ENCODE measurements around the gene NLRP9.

Gene NLRP9

GRCh38 chr19:55676889-55677505 is 61.2 kb downstream of the NLRP9 start:
- TF ChIP-seq, protein P1, sequence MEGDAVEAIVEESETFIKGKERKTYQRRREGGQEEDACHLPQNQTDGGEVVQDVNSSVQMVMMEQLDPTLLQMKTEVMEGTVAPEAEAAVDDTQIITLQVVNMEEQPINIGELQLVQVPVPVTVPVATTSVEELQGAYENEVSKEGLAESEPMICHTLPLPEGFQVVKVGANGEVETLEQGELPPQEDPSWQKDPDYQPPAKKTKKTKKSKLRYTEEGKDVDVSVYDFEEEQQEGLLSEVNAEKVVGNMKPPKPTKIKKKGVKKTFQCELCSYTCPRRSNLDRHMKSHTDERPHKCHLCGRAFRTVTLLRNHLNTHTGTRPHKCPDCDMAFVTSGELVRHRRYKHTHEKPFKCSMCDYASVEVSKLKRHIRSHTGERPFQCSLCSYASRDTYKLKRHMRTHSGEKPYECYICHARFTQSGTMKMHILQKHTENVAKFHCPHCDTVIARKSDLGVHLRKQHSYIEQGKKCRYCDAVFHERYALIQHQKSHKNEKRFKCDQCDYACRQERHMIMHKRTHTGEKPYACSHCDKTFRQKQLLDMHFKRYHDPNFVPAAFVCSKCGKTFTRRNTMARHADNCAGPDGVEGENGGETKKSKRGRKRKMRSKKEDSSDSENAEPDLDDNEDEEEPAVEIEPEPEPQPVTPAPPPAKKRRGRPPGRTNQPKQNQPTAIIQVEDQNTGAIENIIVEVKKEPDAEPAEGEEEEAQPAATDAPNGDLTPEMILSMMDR (IDR thresholded peaks at IDR 0.05; ENCODE audit: low read depth, low read length, missing control alignments), result no peak
- no peak for DNase-seq (ENCODE audit: extremely low read depth, low read depth)
- no peak overlapping the region for H3K4me3 ChIP-seq (replicated peaks; ENCODE audit: low read depth, low read length)

- peak overlapping the region; percentile 77 for H3K4me3 ChIP-seq (replicated peaks; ENCODE audit: low read depth, low read length)
- DNase-seq (ENCODE audit: extremely low read depth, low read depth), result no peak
- TF ChIP-seq, protein P1 (IDR thresholded peaks at IDR 0.05; ENCODE audit: low read depth, low read length, missing control alignments), result no peak
Measured at GRCh38 chr19:55676383-55676782, 61.8 kb downstream of the NLRP9 start.

DNA sequence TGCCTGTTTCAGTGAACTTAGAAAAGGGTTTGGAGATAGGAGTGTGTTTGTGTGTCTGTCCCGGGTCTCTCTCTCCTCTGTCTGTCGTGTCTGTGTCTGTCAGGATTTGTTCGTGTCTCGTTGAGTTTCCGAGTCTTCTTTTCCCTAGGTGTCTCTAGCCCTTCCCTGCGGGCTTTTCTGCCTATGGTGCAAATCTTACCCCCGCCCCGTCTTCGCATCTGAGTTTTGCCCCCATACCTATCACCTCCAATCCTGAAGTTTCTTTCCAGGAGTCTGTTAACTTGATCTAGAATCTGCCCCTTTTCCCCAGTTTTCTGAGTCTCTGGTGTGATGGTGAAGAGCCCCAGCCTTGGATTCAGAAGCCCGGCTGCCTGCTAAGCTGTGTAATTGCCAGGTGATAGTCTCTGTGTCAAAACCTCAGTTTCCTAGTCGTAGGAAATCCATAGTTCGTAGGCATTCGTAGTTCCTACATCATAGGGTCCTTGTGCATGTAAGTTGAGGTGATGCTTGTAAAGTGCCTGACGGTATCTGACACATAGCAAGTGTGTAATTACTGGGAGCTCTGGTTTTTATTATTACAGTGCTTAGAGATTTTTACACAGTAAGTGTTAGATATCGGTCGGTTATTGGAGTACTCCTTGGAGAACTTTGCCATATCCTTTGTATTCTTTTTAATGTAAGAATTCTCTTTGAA is 62.4 kb downstream of the NLRP9 start:
- DNase-seq (ENCODE audit: extremely low read depth, low read depth), result no peak
- TF ChIP-seq, protein P1 (IDR thresholded peaks at IDR 0.05; ENCODE audit: low read depth, low read length, missing control alignments), result no peak
- peak overlapping the region; percentile 77 for H3K4me3 ChIP-seq (replicated peaks; ENCODE audit: low read depth, low read length)

DNA sequence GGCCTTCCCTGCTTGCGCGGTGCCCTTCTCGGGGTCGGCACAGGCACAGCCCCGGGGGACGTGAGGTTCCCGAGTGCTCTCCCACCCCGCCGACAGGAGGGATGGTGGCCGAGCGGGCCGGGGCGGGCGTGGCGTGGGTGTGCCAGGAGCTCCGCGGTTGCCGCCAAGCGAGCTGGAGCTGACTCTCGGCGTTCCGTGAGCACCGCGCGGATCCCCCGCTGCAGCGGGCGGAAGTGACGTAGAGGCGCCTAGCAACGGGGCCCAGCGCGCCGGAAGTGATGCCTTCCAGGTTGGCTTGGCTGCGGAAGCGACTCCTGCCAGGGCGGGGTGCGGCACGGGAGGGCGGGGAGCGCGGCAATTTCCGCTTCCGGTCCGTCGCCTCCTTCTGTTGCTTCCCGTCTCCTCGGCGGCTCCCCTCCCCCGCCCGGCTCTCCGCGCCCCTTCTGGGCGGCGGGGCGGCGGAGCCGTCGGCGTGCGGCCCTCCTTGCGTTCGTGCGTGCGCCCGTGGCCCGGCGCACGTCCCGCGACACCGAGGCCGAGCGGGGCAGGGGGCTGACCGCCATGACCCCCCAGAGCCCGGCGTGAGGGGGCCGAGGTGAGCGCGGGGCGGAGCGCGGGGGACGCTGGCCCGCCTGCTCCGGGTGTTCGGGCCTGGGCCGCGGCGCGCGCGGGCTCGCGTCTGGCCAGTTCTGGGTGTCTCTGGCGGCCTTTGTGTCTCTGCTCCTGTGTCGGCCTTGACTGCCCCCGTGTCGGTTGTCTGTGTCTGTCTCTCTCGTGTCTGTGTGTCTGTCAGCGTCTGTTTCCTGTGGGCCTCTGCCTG is 63.2 kb downstream of the NLRP9 start, which contains the start of gene EPN1:
TSS of gene EPN1 (plus strand) at position 386 of the 820 bp plus-strand sequence. CDS start 3,402 bp downstream, outside the sequence.
- TF ChIP-seq, protein P1 (IDR thresholded peaks at IDR 0.05; ENCODE audit: low read depth, low read length, missing control alignments), result no peak
- peak; percentile 86 for DNase-seq (ENCODE audit: extremely low read depth, low read depth)
- peak within 1 kb of the TSS; percentile 77 for H3K4me3 ChIP-seq (replicated peaks; ENCODE audit: low read depth, low read length)

DNA sequence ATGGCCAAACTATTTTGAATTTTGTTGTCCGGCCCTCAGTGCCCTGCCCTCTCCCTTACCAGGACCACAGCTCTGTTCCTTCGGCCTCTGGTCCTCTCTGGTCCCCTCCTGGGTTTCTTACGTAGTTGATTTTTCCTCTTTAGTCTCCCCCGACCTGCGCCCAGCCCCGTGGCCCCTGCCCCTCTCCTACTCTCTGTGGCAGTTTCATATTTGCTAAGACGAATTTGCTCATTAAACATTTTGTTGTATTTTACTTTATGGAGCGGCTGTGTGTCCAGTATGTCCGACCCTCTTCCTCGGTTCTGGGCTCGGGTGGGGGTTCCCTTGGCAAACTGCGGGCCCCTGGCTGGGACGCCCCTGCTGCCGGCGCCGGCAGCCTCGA is 63.8 kb downstream of the NLRP9 start:
- DNase-seq (ENCODE audit: extremely low read depth, low read depth), result no peak
- TF ChIP-seq, protein P1 (IDR thresholded peaks at IDR 0.05; ENCODE audit: low read depth, low read length, missing control alignments), result no peak
- peak overlapping the region; percentile 77 for H3K4me3 ChIP-seq (replicated peaks; ENCODE audit: low read depth, low read length)

- TF ChIP-seq, protein P1 (IDR thresholded peaks at IDR 0.05; ENCODE audit: low read depth, low read length, missing control alignments), result no peak
- no peak overlapping the region for H3K4me3 ChIP-seq (replicated peaks; ENCODE audit: low read depth, low read length)
- no peak for DNase-seq (ENCODE audit: extremely low read depth, low read depth)
Measured at GRCh38 chr19:55673889-55674288, 64.3 kb downstream of the NLRP9 start.
